NOMO-1 treated with DMSO at 0.1 percent for 48 hours (cell line): ENCODE results near the gene BOK.
"Not testable (repeated sequence)": the region's sequence is repeated elsewhere in the genome, so short reads cannot be mapped to it uniquely, and the experiment has no call there.

Source experiments
- DNase-seq: peaks from one replicate; lab custom pipeline; 2025; ENCODE audit not compliant: unreplicated experiment; lab: John Stamatoyannopoulos, UW

BOK gene

GRCh38 chr2:241571821-241572620 lies 13.5 kb downstream of the BOK start:
- DNase-seq = no peak

GRCh38 chr2:241572915-241573651 lies 14.5 kb downstream of the BOK start:
- DNase-seq = not testable (repeated sequence)

GRCh38 chr2:241573741-241574140 lies 15.2 kb downstream of the BOK start:
- no peak for DNase-seq

GRCh38 chr2:241574911-241575623 lies 16.5 kb downstream of the BOK start:
- no peak for DNase-seq

- no peak for DNase-seq
Observed at GRCh38 chr2:241575624-241576292, 17.2 kb downstream of the BOK start.

GRCh38 chr2:241576293-241576654 lies 17.7 kb downstream of the BOK start:
- no peak for DNase-seq

- no peak for DNase-seq
Observed at GRCh38 chr2:241577413-241578122, 19.0 kb downstream of the BOK start.

GRCh38 chr2:241579281-241579680 lies 20.7 kb downstream of the BOK start:
- DNase-seq = no peak

- no peak for DNase-seq
Observed at GRCh38 chr2:241582328-241582727, 23.8 kb downstream of the BOK start.

- no peak for DNase-seq
Observed at GRCh38 chr2:241582806-241583205, 24.3 kb downstream of the BOK start.

- DNase-seq = no peak
Observed at GRCh38 chr2:241584436-241584835, 25.9 kb downstream of the BOK start.

GRCh38 chr2:241586564-241587264 lies 28.2 kb downstream of the BOK start:
- DNase-seq = no peak

- DNase-seq = not testable (repeated sequence)
Observed at GRCh38 chr2:241589863-241590262, 31.3 kb downstream of the BOK start.

- DNase-seq = not testable (repeated sequence)
Observed at GRCh38 chr2:241590496-241591455, 32.2 kb downstream of the BOK start.

GRCh38 chr2:241592126-241592845 lies 33.7 kb downstream of the BOK start:
- DNase-seq = no peak

GRCh38 chr2:241593271-241593670 lies 34.7 kb downstream of the BOK start:
- no peak for DNase-seq

GRCh38 chr2:241595600-241596140 lies 37.1 kb downstream of the BOK start:
- DNase-seq = no peak

- DNase-seq = no peak
Observed at GRCh38 chr2:241597561-241597960, 39.0 kb downstream of the BOK start.
